Ovary (tissue), 9 donors: Measurements from ENCODE around the gene CIDEC. TPM values are rescaled to one million over a fixed set of nuclear protein-coding genes. Genes with fewer than 3 reads are reported as not detected.
"Not testable (repeated sequence)": the region's sequence is repeated elsewhere in the genome, so short reads cannot be mapped to it uniquely, and the experiment has no call there.

ENCODE experiments used
- DNase-seq, 5 donors: peaks; one replicate each; pipeline ENCODE4 v3.0.0-alpha.2; 2019 to 2020
- H3K27ac ChIP-seq, 2 donors: fragments of 200-600 bp; one replicate each; pipeline versions ENCODE4 v1.5.1 to v1.8.0; 2019 to 2022
- H3K27me3 ChIP-seq: fragments of 200-600 bp; one replicate; pipeline ENCODE4 v1.8.0; 2022
- H3K36me3 ChIP-seq: fragments of 200-600 bp; sonication (generic); one replicate; pipeline ENCODE4 v1.5.1; 2019
- H3K4me1 ChIP-seq: one replicate; pipeline ENCODE4 v1.8.1; 2013; ENCODE audit warnings: mild to moderate bottlenecking, moderate library complexity; ENCODE audit not compliant: insufficient read depth
- H3K4me3 ChIP-seq: fragments of 200-600 bp; sonication (generic); one replicate; pipeline ENCODE4 v1.5.1; 2017
- H3K9me3 ChIP-seq, 2 donors: fragments of 200-600 bp in 1 of 2; sonication (generic) in 1 of 2; one replicate each; pipeline versions ENCODE4 v1.5.1 to v1.8.1; 2013 to 2019; ENCODE audit warnings: mild to moderate bottlenecking in 1 of 2, moderate library complexity in 1 of 2
- CTCF ChIP-seq, 3 donors: fragments of 450-650 bp in 2 of 3; fragments of 200-600 bp in 1 of 3; IDR thresholded peaks; one replicate each; pipeline versions ENCODE4 v1.5.1 to v1.8.0; 2016 to 2022; ENCODE audit warnings: antibody characterized with exemption in 3 of 3, mild to moderate bottlenecking in 1 of 3
- EP300 ChIP-seq: sonication (generic); formaldehyde crosslinking; IDR thresholded peaks from one replicate; pipeline ENCODE4 v1.6.1; 2017; ENCODE audit warnings: antibody characterized with exemption
- POLR2A ChIP-seq: fragments of 450-650 bp; IDR thresholded peaks from one replicate; pipeline ENCODE4 v1.6.1; 2017; ENCODE audit warnings: antibody characterized with exemption, mild to moderate bottlenecking, moderate library complexity
- WGBS, 3 donors: extraction: QIAGEN DNeasy Blood & Tissue Kit in 1 of 3; methylation state at CpG; one replicate each; pipeline versions ENCODE4 v1.1.5 to v1.1.7; 2013 to 2017; 5-methylcytosine and 5-hydroxymethylcytosine counted together
- intact Hi-C, 4 donors: fragments of 100-400 bp; cut with DNase I; formaldehyde crosslinking; loops; one replicate each; pipeline versions ENCODE4 v1.11.0 to v1.15.1; 2022 to 2023
- polyA plus RNA-seq, 2 donors: library from polyadenylated mRNA; stranded (reverse); fragments of 200-250 nt in 1 of 2; fragments of 350-450 nt in 1 of 2; fragmentation: Illumina TruSeq in 1 of 2; extraction: RNeasy Lipid Tissue Mini Kit (QIAGEN cat#74804) in 1 of 2; gene quantifications; one replicate each; pipeline ENCODE4 v1.2.3, GENCODE V29; 2013 to 2014
- total RNA-seq, 7 donors: library from RNA; depleted of rRNA in 2 of 7; stranded (reverse); fragments of >200 nt in 2 of 7; fragmentation: NEBNext Ultra II Directional in 3 of 7; extraction: Animal tissue kit (Norgen Biotek cat#: 25700) in 3 of 7; gene quantifications; one replicate each; pipeline versions ENCODE4 v1.1.0 to v1.2.4, GENCODE V29; 2016 to 2023
- donor health status: DM: no; HTN: no; CAD: no; lungs with moderate emphysema.
- donor health status: DM: no; HTN: no; CAD: no.
- donor health status: Bipolar disorder and iron deficiency.
- donor health status: DM: yes; HTN: yes; CAD: no.
- donor health status: DM: no; HTN: no; CAD: no.
- donor health status: DM: yes; HTN: yes; CAD: no.

The CIDEC gene
- total and polyA plus RNA-seq, 9 donors: 0.23 to 3.0 (median 1.3) TPM; not detected in 5

- intact Hi-C loops: no loop called here
- no peak overlapping the region for H3K27ac ChIP-seq
- H3K9me3 ChIP-seq: no peaks in the 10 kb centered on the region
- TF ChIP-seq POLR2A: no peak
- TF ChIP-seq EP300: no peak
- no peak for TF ChIP-seq CTCF (IDR thresholded peaks at IDR 0.05)
- DNase-seq: no peak
- 86 to 89% (median 88%) methylated on average over 1 of the region's 1 CpG for WGBS, 3 donors
- H3K36me3 ChIP-seq: no peaks in the 10 kb centered on the region
- H3K4me1 ChIP-seq: no peaks in the 10 kb centered on the region
- H3K27me3 ChIP-seq: no peaks in the 10 kb centered on the region
- no peak overlapping the region for H3K4me3 ChIP-seq
Observed at GRCh38 chr3:9881441-9881840, 1.4 kb upstream of the CIDEC start.

GRCh38 chr3:9878700-9879099 lies 1.4 kb downstream of the CIDEC start:
- Histone ChIP-seq H3K27ac (no peak overlapping the region), H3K36me3 (no peaks in the 10 kb centered on the region), H3K9me3 (no peaks in the 10 kb centered on the region), H3K27me3 (no peaks in the 10 kb centered on the region), H3K4me1 (no peaks in the 10 kb centered on the region), H3K4me3 (no peak overlapping the region)
- WGBS, 3 donors: 76 to 79% (median 79%) methylated on average over 5 of the region's 5 CpGs
- no peak for DNase-seq
- TF ChIP-seq POLR2A (no peak), CTCF (IDR thresholded peaks at IDR 0.05) (no peak), EP300 (no peak)
- intact Hi-C loops: no loop called here

- H3K27ac ChIP-seq: no peak overlapping the region
- no peaks in the 10 kb centered on the region for H3K9me3 ChIP-seq
- no peak for DNase-seq
- no peaks in the 10 kb centered on the region for H3K36me3 ChIP-seq
- H3K4me1 ChIP-seq: no peaks in the 10 kb centered on the region
- intact Hi-C loops: no loop called here
- H3K27me3 ChIP-seq: no peaks in the 10 kb centered on the region
- H3K4me3 ChIP-seq: no peak overlapping the region
- TF ChIP-seq EP300 (no peak), POLR2A (no peak), CTCF (IDR thresholded peaks at IDR 0.05) (no peak)
- WGBS, 3 donors: 88 to 92% (median 91%) methylated on average over 10 to 12 of the region's 12 CpGs
Observed at GRCh38 chr3:9876991-9877390, 3.1 kb downstream of the CIDEC start.

DNA sequence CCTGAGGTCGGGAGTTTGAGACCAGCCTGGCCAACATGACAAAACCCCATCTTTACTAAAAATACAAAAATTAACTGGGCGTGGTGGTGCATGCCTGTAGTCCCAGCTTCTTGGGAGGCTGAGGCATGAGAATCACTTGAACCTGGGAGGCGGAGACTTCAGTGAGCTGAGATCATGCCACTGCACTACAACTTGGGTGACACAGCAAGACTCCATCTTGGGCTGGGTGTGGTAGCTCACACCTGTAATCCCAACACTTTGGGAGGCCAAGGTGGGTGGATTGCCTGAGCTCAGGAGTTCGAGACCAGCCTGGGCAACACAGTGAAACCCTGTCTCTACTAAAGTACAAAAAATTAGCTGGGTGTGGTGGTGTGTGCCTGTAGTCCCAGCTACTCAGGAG lies 3.8 kb downstream of the CIDEC start:
- 80 to 89% (median 87%) methylated on average over 4 of the region's 4 CpGs for WGBS, 3 donors
- DNase-seq, H3K36me3 ChIP-seq, H3K9me3 ChIP-seq, H3K4me1 ChIP-seq, H3K4me3 ChIP-seq, intact Hi-C loops, H3K27me3 ChIP-seq, H3K27ac ChIP-seq: not testable (repeated sequence)

GRCh38 chr3:9875448-9875847 lies 4.6 kb downstream of the CIDEC start:
- Histone ChIP-seq H3K9me3 (no peaks in the 10 kb centered on the region), H3K36me3 (no peaks in the 10 kb centered on the region), H3K4me1 (no peaks in the 10 kb centered on the region), H3K4me3 (no peak overlapping the region), H3K27me3 (no peaks in the 10 kb centered on the region), H3K27ac (no peak overlapping the region)
- TF ChIP-seq POLR2A: no peak
- no peak for TF ChIP-seq CTCF (IDR thresholded peaks at IDR 0.05)
- TF ChIP-seq EP300: no peak
- DNase-seq: no peak
- intact Hi-C loops: no loop called here

DNA sequence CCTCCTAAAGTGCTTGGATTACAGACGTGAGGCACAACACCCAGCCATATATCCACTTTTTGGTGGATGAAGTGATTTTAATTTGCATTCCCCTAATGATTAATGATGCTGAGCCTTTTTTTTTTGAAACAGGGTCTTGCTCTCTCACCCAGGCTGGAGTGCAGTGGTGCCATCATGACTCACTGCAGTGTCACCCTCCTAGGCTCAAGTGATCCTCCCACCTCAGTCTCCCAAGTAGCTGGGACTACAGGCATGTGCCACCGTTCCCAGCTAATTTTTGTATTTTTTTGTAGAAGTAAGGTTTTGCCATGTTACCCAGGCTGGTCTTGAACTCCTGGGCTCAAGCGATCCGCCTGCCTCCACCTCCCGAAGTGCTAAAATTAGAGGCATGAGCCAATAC lies 8.0 kb downstream of the CIDEC start:
- DNase-seq, H3K27me3 ChIP-seq, H3K9me3 ChIP-seq, H3K4me3 ChIP-seq, intact Hi-C loops, H3K27ac ChIP-seq, H3K4me1 ChIP-seq, H3K36me3 ChIP-seq: not testable (repeated sequence)
- WGBS, 3 donors: 88 to 97% (median 91%) methylated on average over 5 of the region's 5 CpGs
